ENCODE results near the gene TBC1D2. TPM values are rescaled to one million over a fixed set of nuclear protein-coding genes. Genes with fewer than 3 reads are reported as not detected.

TBC1D2 gene
- total and polyA plus RNA-seq, 2 of the 13 experiments (the other 11 are each of a cell fraction or from before 2014, with no cell fraction given), result 2.0 to 2.8 TPM

GRCh38 chr9:98228392-98229089 is 26.9 kb downstream of the TBC1D2 start (continued):
- TF ChIP-seq ZBTB10 (CRISPR knock-in tag; IDR thresholded peaks at IDR 0.05; ENCODE audit: borderline replicate concordance), result no peak
- peak; percentile 33; the same call in 1 of the 2 replicates for TF ChIP-seq DMAP1 (CRISPR knock-in tag; IDR thresholded peaks at IDR 0.05)
- no peak for TF ChIP-seq ZNF530 (CRISPR knock-in tag; IDR thresholded peaks at IDR 0.05; ENCODE audit: low read depth)
- TF ChIP-seq FOXM1 (CRISPR knock-in tag; IDR thresholded peaks at IDR 0.05), result no peak
- TF ChIP-seq ZNF292 (CRISPR knock-in tag; IDR thresholded peaks at IDR 0.05; ENCODE audit: borderline replicate concordance, low read depth), result no peak
- no peak for TF ChIP-seq ZNF619 (CRISPR knock-in tag; IDR thresholded peaks at IDR 0.05)
- no peak for TF ChIP-seq RORA (CRISPR knock-in tag; IDR thresholded peaks at IDR 0.05)
- TF ChIP-seq ZNF710 (CRISPR knock-in tag; IDR thresholded peaks at IDR 0.05; ENCODE audit: borderline replicate concordance), result no peak
- no peak for TF ChIP-seq SYNCRIP (IDR thresholded peaks at IDR 0.05; ENCODE audit: insufficient read depth, low read depth, low read length)
- no peak for TF ChIP-seq AKAP8 (CRISPR knock-in tag; IDR thresholded peaks at IDR 0.05)
- no peak; the same call in 1 of the 2 replicates for TF ChIP-seq FOXP4 (CRISPR knock-in tag; IDR thresholded peaks at IDR 0.05)
- no peak for TF ChIP-seq ZNF414 (CRISPR knock-in tag; IDR thresholded peaks at IDR 0.05)
- no peak for TF ChIP-seq ZBTB2 (CRISPR knock-in tag; IDR thresholded peaks at IDR 0.05; ENCODE audit: low read depth)
- TF ChIP-seq ZNF749 (CRISPR knock-in tag; IDR thresholded peaks at IDR 0.05; ENCODE audit: borderline replicate concordance), result no peak
- no peak for TF ChIP-seq ISX (CRISPR knock-in tag; conservative IDR thresholded peaks at IDR 0.05)
- no peak for TF ChIP-seq ZNF230 (CRISPR knock-in tag; IDR thresholded peaks at IDR 0.05)
- no peak for TF ChIP-seq ZNF639 (CRISPR knock-in tag; conservative IDR thresholded peaks at IDR 0.05)
- TF ChIP-seq HNF4A (CRISPR knock-in tag; IDR thresholded peaks at IDR 0.05), result peak; percentile 77
- no peak for TF ChIP-seq ZFP62 (CRISPR knock-in tag; IDR thresholded peaks at IDR 0.05)
- no peak for TF ChIP-seq ZSCAN12 (CRISPR knock-in tag; IDR thresholded peaks at IDR 0.05)

Measured in HepG2 (cell line).